Measurements from ENCODE around the gene MFAP4.

The MFAP4 gene

GRCh38 chr17:19333736-19334290 is 53.2 kb downstream of the MFAP4 start:
- no peak for DNase-seq (ENCODE audit: low read depth)
